ENCODE data around the gene CCDC27.

CCDC27 gene

GRCh38 chr1:3816331-3817137, 64.3 kb downstream of the CCDC27 start:
- no peak overlapping the region for H2AFZ ChIP-seq (ENCODE audit: low read length)
- no peaks in the 10 kb centered on the region for H3K4me1 ChIP-seq (ENCODE audit: insufficient read depth, low read length, poor library complexity, severe bottlenecking)
- H3K9ac ChIP-seq (ENCODE audit: low read depth, low read length, poor library complexity, severe bottlenecking) = no peak overlapping the region
- no peaks in the 10 kb centered on the region for H3K36me3 ChIP-seq (ENCODE audit: insufficient read depth, low read length)
- H3K27me3 ChIP-seq (ENCODE audit: insufficient read depth, low read length, poor library complexity, severe bottlenecking) = no peaks in the 10 kb centered on the region
- no peaks in the 10 kb centered on the region for H3K9me3 ChIP-seq (ENCODE audit: insufficient read depth, low read depth, low read length)
- H3K4me2 ChIP-seq (ENCODE audit: low read depth, low read length, poor library complexity, severe bottlenecking) = no peak overlapping the region
- TF ChIP-seq CTCF (conservative IDR thresholded peaks at IDR 0.05; ENCODE audit: low read length) (no peak), EZH2phosphoT487 (IDR thresholded peaks at IDR 0.05; ENCODE audit: borderline replicate concordance) (no peak)
- H3F3A ChIP-seq (ENCODE audit: low read depth) = no peaks in the 10 kb centered on the region
- no peak overlapping the region for H3K4me3 ChIP-seq (ENCODE audit: low read length, poor library complexity, severe bottlenecking)
- H3K9me2 ChIP-seq (replicated peaks; ENCODE audit: low read depth, low read length) = no peaks in the 10 kb centered on the region
- no peaks in the 10 kb centered on the region for H4K20me1 ChIP-seq (ENCODE audit: insufficient read depth, low read length, poor library complexity, severe bottlenecking)
- no peaks in the 10 kb centered on the region for H3K79me2 ChIP-seq (ENCODE audit: insufficient read depth, low read length)

- Histone ChIP-seq H3K9me2 (replicated peaks; ENCODE audit: low read depth, low read length) (no peaks in the 10 kb centered on the region), H2AFZ (ENCODE audit: low read length) (no peak overlapping the region), H3K27me3 (ENCODE audit: insufficient read depth, low read length, poor library complexity, severe bottlenecking) (no peaks in the 10 kb centered on the region), H3K9ac (ENCODE audit: low read depth, low read length, poor library complexity, severe bottlenecking) (no peak overlapping the region), H3K4me3 (ENCODE audit: low read length, poor library complexity, severe bottlenecking) (no peak overlapping the region), H3K79me2 (ENCODE audit: insufficient read depth, low read length) (no peaks in the 10 kb centered on the region), H3K9me3 (ENCODE audit: insufficient read depth, low read depth, low read length) (no peaks in the 10 kb centered on the region), H3F3A (ENCODE audit: low read depth) (no peaks in the 10 kb centered on the region), H3K4me1 (ENCODE audit: insufficient read depth, low read length, poor library complexity, severe bottlenecking) (no peaks in the 10 kb centered on the region), H3K4me2 (ENCODE audit: low read depth, low read length, poor library complexity, severe bottlenecking) (no peak overlapping the region), H4K20me1 (ENCODE audit: insufficient read depth, low read length, poor library complexity, severe bottlenecking) (no peaks in the 10 kb centered on the region), H3K36me3 (ENCODE audit: insufficient read depth, low read length) (no peaks in the 10 kb centered on the region)
- no peak for TF ChIP-seq CTCF (conservative IDR thresholded peaks at IDR 0.05; ENCODE audit: low read length)
Measured at GRCh38 chr1:3817138-3817740, 65.0 kb downstream of the CCDC27 start.

DNA sequence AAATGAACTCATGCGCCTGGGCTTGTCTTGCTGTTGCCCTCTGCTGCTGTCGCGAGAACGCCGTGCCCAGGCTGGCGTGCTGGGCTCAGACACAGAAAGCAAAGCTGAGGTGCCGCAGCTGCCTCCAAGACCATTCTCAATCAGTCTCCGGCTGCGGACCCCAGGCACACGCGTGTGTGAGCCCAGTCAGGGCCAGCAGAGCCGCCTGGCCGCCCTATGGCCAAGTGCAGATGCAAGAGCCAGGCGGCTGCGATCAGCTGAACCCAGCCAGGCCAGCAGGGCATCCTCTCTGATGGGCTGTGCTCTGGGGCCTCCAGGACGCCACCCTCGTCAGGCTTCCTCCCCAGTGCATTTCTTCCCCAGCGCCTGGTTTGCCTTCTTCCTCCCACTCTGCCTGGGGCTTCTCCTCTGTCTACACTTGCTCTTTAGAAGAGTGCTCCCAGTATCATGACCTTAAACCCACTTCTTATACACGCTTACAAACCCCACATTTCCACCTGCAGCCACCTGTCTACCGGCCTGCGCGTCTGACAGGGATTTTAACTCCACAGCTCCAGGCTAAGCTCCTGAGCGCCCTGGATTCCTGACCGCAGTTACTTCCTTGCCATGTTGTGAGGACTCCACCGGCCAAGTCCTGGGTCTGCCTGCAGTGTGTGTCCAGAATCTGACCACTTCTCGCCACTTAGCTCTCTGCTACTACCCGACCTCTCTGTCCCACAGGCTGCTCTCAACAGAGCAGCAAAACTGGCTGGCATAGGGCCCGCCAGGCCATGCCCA, 65.8 kb downstream of the CCDC27 start:
- H3K36me3 ChIP-seq (ENCODE audit: insufficient read depth, low read length) = no peaks in the 10 kb centered on the region
- no peaks in the 10 kb centered on the region for H3K79me2 ChIP-seq (ENCODE audit: insufficient read depth, low read length)
- TF ChIP-seq CTCF (conservative IDR thresholded peaks at IDR 0.05; ENCODE audit: low read length) (no peak), EZH2phosphoT487 (IDR thresholded peaks at IDR 0.05; ENCODE audit: borderline replicate concordance) (no peak)
- no peaks in the 10 kb centered on the region for H3F3A ChIP-seq (ENCODE audit: low read depth)
- no peaks in the 10 kb centered on the region for H3K9me2 ChIP-seq (replicated peaks; ENCODE audit: low read depth, low read length)
- H3K4me1 ChIP-seq (ENCODE audit: insufficient read depth, low read length, poor library complexity, severe bottlenecking) = no peaks in the 10 kb centered on the region
- H3K27me3 ChIP-seq (ENCODE audit: insufficient read depth, low read length, poor library complexity, severe bottlenecking) = no peaks in the 10 kb centered on the region
- H3K9me3 ChIP-seq (ENCODE audit: insufficient read depth, low read depth, low read length) = no peaks in the 10 kb centered on the region
- H2AFZ ChIP-seq (ENCODE audit: low read length) = no peak overlapping the region
- H3K4me3 ChIP-seq (ENCODE audit: low read length, poor library complexity, severe bottlenecking) = no peak overlapping the region
- no peak overlapping the region for H3K9ac ChIP-seq (ENCODE audit: low read depth, low read length, poor library complexity, severe bottlenecking)
- no peaks in the 10 kb centered on the region for H4K20me1 ChIP-seq (ENCODE audit: insufficient read depth, low read length, poor library complexity, severe bottlenecking)
- H3K4me2 ChIP-seq (ENCODE audit: low read depth, low read length, poor library complexity, severe bottlenecking) = no peak overlapping the region
